ENCODE measurements around the gene SCG3.

SCG3 gene

DNA sequence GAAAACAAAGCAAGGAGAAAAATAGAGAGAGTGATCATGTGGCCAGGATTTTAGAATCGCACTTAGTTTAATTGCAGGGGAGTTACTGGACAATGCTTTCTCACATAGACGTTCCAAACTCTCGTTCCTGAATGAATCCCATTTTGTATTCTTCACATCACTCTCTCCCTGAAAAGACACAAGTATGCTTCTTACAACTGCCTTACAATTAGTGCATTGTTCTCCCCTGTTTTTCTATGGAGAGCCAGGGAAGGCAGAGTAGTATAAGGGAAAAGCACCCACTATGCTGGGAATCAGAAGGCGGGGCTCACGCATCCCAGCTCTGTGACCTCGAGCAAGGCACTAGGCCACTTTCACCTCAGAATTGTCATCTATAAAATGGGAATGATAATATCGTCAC, 84.4 kb downstream of the SCG3 start:
- Mint-ChIP-seq H3K36me3 (ENCODE audit: insufficient read depth) (peaks cover 2% of the 10 kb centered on the region), H3K4me1 (ENCODE audit: low read depth in 2 of 2) (peaks cover 9% of the 10 kb centered on the region in 2 donors), H3K27ac (no peak overlapping the region), H3K9me3 (no peaks in the 10 kb centered on the region), H3K4me3 (no peak overlapping the region), H3K27me3 (no peaks in the 10 kb centered on the region)
- ATAC-seq (replicated peaks), result no peak
- DNase-seq, result no peak

DNA sequence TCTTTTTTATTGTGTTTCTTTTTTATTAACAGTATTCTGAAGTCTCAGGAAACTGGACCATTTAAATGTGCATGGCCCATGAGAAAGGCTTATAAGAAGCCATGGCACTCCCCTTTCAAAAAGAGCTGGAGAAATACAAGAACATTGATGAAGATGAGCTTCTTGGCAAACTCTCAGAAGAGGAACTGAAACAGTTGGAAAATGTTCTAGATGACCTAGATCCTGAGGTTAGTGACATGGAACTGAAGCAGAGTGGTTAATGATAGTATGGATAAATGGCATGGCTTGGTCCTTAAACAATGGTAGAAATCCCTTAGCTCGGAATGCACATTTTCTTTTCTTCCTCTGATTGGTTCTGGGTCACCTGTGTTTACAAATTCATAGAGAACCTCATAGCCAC, 85.0 kb downstream of the SCG3 start:
- DNase-seq, result no peak
- ATAC-seq (replicated peaks), result no peak
- Mint-ChIP-seq H3K36me3 (ENCODE audit: insufficient read depth) (peaks cover 2% of the 10 kb centered on the region), H3K27ac (no peak overlapping the region), H3K4me1 (ENCODE audit: low read depth in 2 of 2) (peaks cover 7 to 9% of the 10 kb centered on the region in 2 donors), H3K27me3 (no peaks in the 10 kb centered on the region), H3K9me3 (no peaks in the 10 kb centered on the region), H3K4me3 (no peak overlapping the region)

GRCh38 chr15:51768018-51768417, 86.7 kb downstream of the SCG3 start:
- Mint-ChIP-seq H3K27me3 (no peaks in the 10 kb centered on the region), H3K4me3 (peak overlapping the region in 1 of 2 donors; percentile 17), H3K27ac (peak overlapping the region; percentile 53 to 77), H3K9me3 (no peaks in the 10 kb centered on the region), H3K4me1 (ENCODE audit: low read depth in 2 of 2) (peaks cover 9 to 11% of the 10 kb centered on the region in 2 donors), H3K36me3 (ENCODE audit: insufficient read depth) (peaks cover 2% of the 10 kb centered on the region)
- DNase-seq (peak in 1 of 3 experiments; percentile 20), ATAC-seq (replicated peaks) (peak; percentile 45)
